Measurements from ENCODE around the gene KCNA5.

DNA sequence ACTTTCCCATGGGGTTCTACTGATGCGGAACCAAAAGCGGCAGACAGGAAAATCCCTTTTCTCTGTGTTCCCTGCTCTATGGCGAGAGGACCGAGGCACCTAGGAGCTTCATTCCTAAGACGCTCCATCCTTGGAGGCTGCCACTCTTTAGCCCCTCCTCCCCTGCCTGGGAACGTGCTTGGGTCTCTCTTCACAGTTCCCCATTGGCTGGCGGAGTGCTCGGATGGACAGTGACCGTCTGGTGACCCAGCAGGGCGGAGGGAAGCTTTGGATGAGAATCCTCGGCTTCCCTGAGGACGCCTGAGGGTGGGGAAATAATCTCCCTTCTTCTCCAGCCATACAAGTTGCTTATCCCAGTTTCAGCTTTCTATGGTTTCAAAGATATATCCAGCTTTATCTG lies 37.3 kb downstream of the KCNA5 start:
- TF ChIP-seq, protein P1, sequence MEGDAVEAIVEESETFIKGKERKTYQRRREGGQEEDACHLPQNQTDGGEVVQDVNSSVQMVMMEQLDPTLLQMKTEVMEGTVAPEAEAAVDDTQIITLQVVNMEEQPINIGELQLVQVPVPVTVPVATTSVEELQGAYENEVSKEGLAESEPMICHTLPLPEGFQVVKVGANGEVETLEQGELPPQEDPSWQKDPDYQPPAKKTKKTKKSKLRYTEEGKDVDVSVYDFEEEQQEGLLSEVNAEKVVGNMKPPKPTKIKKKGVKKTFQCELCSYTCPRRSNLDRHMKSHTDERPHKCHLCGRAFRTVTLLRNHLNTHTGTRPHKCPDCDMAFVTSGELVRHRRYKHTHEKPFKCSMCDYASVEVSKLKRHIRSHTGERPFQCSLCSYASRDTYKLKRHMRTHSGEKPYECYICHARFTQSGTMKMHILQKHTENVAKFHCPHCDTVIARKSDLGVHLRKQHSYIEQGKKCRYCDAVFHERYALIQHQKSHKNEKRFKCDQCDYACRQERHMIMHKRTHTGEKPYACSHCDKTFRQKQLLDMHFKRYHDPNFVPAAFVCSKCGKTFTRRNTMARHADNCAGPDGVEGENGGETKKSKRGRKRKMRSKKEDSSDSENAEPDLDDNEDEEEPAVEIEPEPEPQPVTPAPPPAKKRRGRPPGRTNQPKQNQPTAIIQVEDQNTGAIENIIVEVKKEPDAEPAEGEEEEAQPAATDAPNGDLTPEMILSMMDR (optimal IDR thresholded peaks at IDR 0.05 in 1 of 3, IDR thresholded peaks at IDR 0.05 in 1 of 3, conservative IDR thresholded peaks at IDR 0.05 in 1 of 3; ENCODE audit: extremely low read depth in 1 of 3, insufficient read depth in 2 of 3, low read length in 3 of 3), result no peak
- TF ChIP-seq EZH2 (IDR thresholded peaks at IDR 0.05; ENCODE audit: low read length), result no peak

Measured in keratinocyte (primary cell).